DND-41 (cell line): ENCODE data around the gene ETS2.

Experiments used
- EZH2 ChIP-seq: IDR thresholded peaks from 3 replicates; pipeline ENCODE4 v1.6.1; 2012; ENCODE audit warnings: borderline replicate concordance, low read depth, mild to moderate bottlenecking, moderate library complexity, low read length, inconsistent platforms; ENCODE audit not compliant: severe bottlenecking
- TF ChIP-seq, protein P1 (sequence below): IDR thresholded peaks from 2 replicates; pipeline ENCODE4 v1.5.1; 2012; ENCODE audit warnings: borderline replicate concordance, low read length, moderate library complexity, mild to moderate bottlenecking; ENCODE audit not compliant: poor library complexity, severe bottlenecking; ENCODE audit errors: extremely low read depth

DNA sequence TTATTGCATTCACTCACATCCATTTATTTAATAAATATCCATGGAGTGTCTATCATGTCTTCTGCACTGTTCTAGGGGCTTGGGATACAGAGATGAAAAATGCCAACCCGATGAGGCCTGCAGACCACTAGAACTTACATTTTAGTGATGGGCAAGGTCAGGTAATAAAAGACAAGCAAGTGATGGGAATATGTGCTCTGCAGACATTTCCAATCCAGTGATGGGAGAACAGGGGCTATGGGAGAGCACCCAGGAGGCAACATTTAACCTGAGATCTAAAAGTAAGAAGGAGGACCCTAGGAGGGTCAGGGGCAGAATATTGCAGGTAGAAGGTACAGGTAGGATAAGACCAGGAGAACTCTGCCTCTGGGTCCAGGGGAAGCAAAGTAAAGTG is 53.1 kb downstream of the ETS2 start:
- TF ChIP-seq, protein P1, sequence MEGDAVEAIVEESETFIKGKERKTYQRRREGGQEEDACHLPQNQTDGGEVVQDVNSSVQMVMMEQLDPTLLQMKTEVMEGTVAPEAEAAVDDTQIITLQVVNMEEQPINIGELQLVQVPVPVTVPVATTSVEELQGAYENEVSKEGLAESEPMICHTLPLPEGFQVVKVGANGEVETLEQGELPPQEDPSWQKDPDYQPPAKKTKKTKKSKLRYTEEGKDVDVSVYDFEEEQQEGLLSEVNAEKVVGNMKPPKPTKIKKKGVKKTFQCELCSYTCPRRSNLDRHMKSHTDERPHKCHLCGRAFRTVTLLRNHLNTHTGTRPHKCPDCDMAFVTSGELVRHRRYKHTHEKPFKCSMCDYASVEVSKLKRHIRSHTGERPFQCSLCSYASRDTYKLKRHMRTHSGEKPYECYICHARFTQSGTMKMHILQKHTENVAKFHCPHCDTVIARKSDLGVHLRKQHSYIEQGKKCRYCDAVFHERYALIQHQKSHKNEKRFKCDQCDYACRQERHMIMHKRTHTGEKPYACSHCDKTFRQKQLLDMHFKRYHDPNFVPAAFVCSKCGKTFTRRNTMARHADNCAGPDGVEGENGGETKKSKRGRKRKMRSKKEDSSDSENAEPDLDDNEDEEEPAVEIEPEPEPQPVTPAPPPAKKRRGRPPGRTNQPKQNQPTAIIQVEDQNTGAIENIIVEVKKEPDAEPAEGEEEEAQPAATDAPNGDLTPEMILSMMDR = no peak
- no peak for TF ChIP-seq EZH2
